Heart right ventricle (tissue), 16 donors: ENCODE results near the gene ARHGEF12. TPM values are rescaled to one million over a fixed set of nuclear protein-coding genes. Genes with fewer than 3 reads are reported as not detected.

ENCODE experiments used
- ATAC-seq, 8 donors: fragments of 200-7000 bp; cut with Tn5 transposase; one replicate each; pipeline ENCODE4 v1.9.1; 2020; ENCODE audit warnings: mild to moderate bottlenecking in 8 of 8, moderate library complexity in 8 of 8, moderate number of reproducible peaks in 1 of 8
- DNase-seq, 2 donors: peaks; one replicate each; pipeline ENCODE4 v3.0.0-alpha.2; 2020
- H3K27ac ChIP-seq, 10 donors: fragments of 200-600 bp; sonication (generic) in 2 of 10; one replicate each; pipeline versions ENCODE4 v1.5.0 to v1.8.0; 2020 to 2022; ENCODE audit warnings: mild to moderate bottlenecking in 3 of 10
- H3K27me3 ChIP-seq, 7 donors: fragments of 200-600 bp; one replicate each; pipeline ENCODE4 v1.8.0; 2021 to 2022; ENCODE audit warnings: mild to moderate bottlenecking in 2 of 7
- H3K36me3 ChIP-seq, 9 donors: fragments of 200-600 bp; sonication (generic) in 1 of 9; one replicate each; pipeline versions ENCODE4 v1.5.0 to v1.8.0; 2020 to 2022; ENCODE audit warnings: mild to moderate bottlenecking in 2 of 9
- H3K4me1 ChIP-seq, 9 donors: fragments of 200-600 bp; sonication (generic) in 1 of 9; one replicate each; pipeline versions ENCODE4 v1.5.0 to v1.8.0; 2020 to 2022; ENCODE audit warnings: mild to moderate bottlenecking in 4 of 9
- H3K4me3 ChIP-seq, 10 donors: fragments of 200-600 bp; sonication (generic) in 2 of 10; one replicate each; pipeline versions ENCODE4 v1.5.0 to v1.8.0; 2020 to 2022; ENCODE audit warnings: mild to moderate bottlenecking in 7 of 10, moderate library complexity in 2 of 10
- H3K9me3 ChIP-seq, 11 donors: fragments of 200-600 bp in 10 of 11; sonication (generic) in 2 of 11; one replicate each; pipeline versions ENCODE4 v1.5.0 to v1.8.0; 2013 to 2022; ENCODE audit warnings: mild to moderate bottlenecking in 2 of 11, control low read depth in 1 of 11, moderate library complexity in 1 of 11
- CTCF ChIP-seq, 9 donors: fragments of 200-600 bp; sonication (generic) in 2 of 9; IDR thresholded peaks; one replicate each; pipeline versions ENCODE4 v1.5.0 to v1.8.0; 2021 to 2022; ENCODE audit warnings: antibody characterized with exemption in 9 of 9, mild to moderate bottlenecking in 5 of 9, moderate library complexity in 1 of 9
- WGBS, 2 donors: extraction: QIAGEN DNeasy Blood & Tissue Kit; methylation state at CpG; one replicate each; pipeline ENCODE4 v1.1.7; 2013; ENCODE audit warnings: inconsistent platforms in 1 of 2; 5-methylcytosine and 5-hydroxymethylcytosine counted together
- intact Hi-C, 10 donors: fragments of 100-400 bp; cut with DNase I; formaldehyde crosslinking; loops; one replicate each; pipeline versions ENCODE4 v1.11.1 to v1.14.2; 2022
- polyA plus RNA-seq, 2 donors: library from polyadenylated mRNA; stranded (reverse); fragments of 200-250 nt; gene quantifications; one replicate each; pipeline ENCODE4 v1.2.3, GENCODE V29; 2013
- total RNA-seq, 10 donors: library from RNA; stranded (reverse); fragmentation: NEBNext Ultra II Directional in 3 of 10; extraction: Animal tissue kit (Norgen Biotek cat#: 25700) in 3 of 10; gene quantifications; one replicate each; pipeline versions ENCODE4 v1.2.1 to v1.2.4, GENCODE V29; 2021 to 2023
- donor health status: Arrhythmogenic right ventricular cardiomyopathy.
- donor health status: ischemic (EF 13 %, LVEDD 7.1; RV severe dilation, severe dysfunction).
- donor health status: healthy with polysubstance abuse.
- donor health status: DM: no; HTN: yes; CAD: no.
- donor health status: DM: no; HTN: no; CAD: no.
- donor health status: ischemic (EF 25% LVEDD 6.9; RV normal size, moderate dysfunction).
- donor health status: ischemic (EF 25% LVEDD 5.7; RV mildly dilated, moderate dysfunction).
- donor health status: healthy.
- donor health status: DM: yes; HTN: yes; CAD: no.
- donor health status: Ischemic cardiomyopathy.
- donor health status: ischemic (EF 35%, LVEDD 5.7; RV mildly dilated, moderate dysfunction).
- donor health status: nonischemic (EF 11% LVEDD 7.7; RV severe dilation, severe dysfunction).
- donor health status: DM: yes; HTN: yes; CAD: no.
- donor health status: PGD.
- donor health status: ischemic (EF 29% LVEDD 5.4; RV normal size, mild dysfunction).
- donor health status: nonischemic (EF 23%, LVEDD 6.1; RV moderate dilation, normal function).

Gene ARHGEF12
- total and polyA plus RNA-seq, 12 donors: 20.0 to 155 (median 110) TPM

- no peak for TF ChIP-seq CTCF (IDR thresholded peaks at IDR 0.05)
- intact Hi-C loops: no loop called here
- no peak overlapping the region for H3K4me3 ChIP-seq
- peaks cover 0 to 94% (median 0%) of the 10 kb centered on the region in 7 donors for H3K27me3 ChIP-seq
- H3K27ac ChIP-seq: peak overlapping the region in 3 of 10 donors; percentile 15 to 66 (median 56)
- no peak for DNase-seq
- no peak for ATAC-seq
- peaks cover 12 to 93% (median 68%) of the 10 kb centered on the region in 9 donors for H3K4me1 ChIP-seq
- H3K9me3 ChIP-seq: no peaks in the 10 kb centered on the region
- H3K36me3 ChIP-seq: no peaks in the 10 kb centered on the region
These were observed 14.4 kb downstream of the ARHGEF12 start for GRCh38 chr11:120350637-120351036.

GRCh38 chr11:120352405-120352804 lies 16.2 kb downstream of the ARHGEF12 start:
- 51 to 63% methylated on average over 6 of the region's 6 CpGs for WGBS, 2 donors
- H3K9me3 ChIP-seq: no peaks in the 10 kb centered on the region
- peaks cover 0 to 96% (median 0%) of the 10 kb centered on the region in 7 donors for H3K27me3 ChIP-seq
- intact Hi-C loops: no loop called here
- ATAC-seq (peak in 3 of 8 donors; percentile 4 to 56 (median 15)), DNase-seq (no peak)
- no peaks in the 10 kb centered on the region for H3K36me3 ChIP-seq
- no peak overlapping the region for H3K4me3 ChIP-seq
- H3K4me1 ChIP-seq: peaks cover 10 to 95% (median 67%) of the 10 kb centered on the region in 9 donors
- H3K27ac ChIP-seq: no peak overlapping the region
- TF ChIP-seq CTCF (IDR thresholded peaks at IDR 0.05): no peak

GRCh38 chr11:120354068-120354467 lies 17.9 kb downstream of the ARHGEF12 start:
- ATAC-seq (peak in 3 of 8 donors; percentile 28 to 29 (median 29)), DNase-seq (no peak)
- Histone ChIP-seq H3K27me3 (peaks cover 0 to 94% (median 0%) of the 10 kb centered on the region in 7 donors), H3K4me3 (no peak overlapping the region), H3K4me1 (peaks cover 4 to 95% (median 63%) of the 10 kb centered on the region in 9 donors), H3K36me3 (no peaks in the 10 kb centered on the region), H3K27ac (peak overlapping the region in 2 of 10 donors; percentile 13 to 29), H3K9me3 (no peaks in the 10 kb centered on the region)
- WGBS, 2 donors: 21 to 29% methylated on average over 1 of the region's 1 CpG
- no peak for TF ChIP-seq CTCF (IDR thresholded peaks at IDR 0.05)
- intact Hi-C loops: no loop called here

GRCh38 chr11:120354779-120355178 lies 18.6 kb downstream of the ARHGEF12 start:
- H3K4me1 ChIP-seq: peaks cover 2 to 94% (median 63%) of the 10 kb centered on the region in 9 donors
- no peak overlapping the region for H3K4me3 ChIP-seq
- peaks cover 0 to 93% (median 0%) of the 10 kb centered on the region in 7 donors for H3K27me3 ChIP-seq
- TF ChIP-seq CTCF (IDR thresholded peaks at IDR 0.05): no peak
- no peaks in the 10 kb centered on the region for H3K9me3 ChIP-seq
- peak overlapping the region in 2 of 10 donors; percentile 13 to 29 for H3K27ac ChIP-seq
- intact Hi-C loops: no loop called here
- 59 to 65% methylated on average over 6 of the region's 6 CpGs for WGBS, 2 donors
- ATAC-seq (peak in 1 of 8 donors; percentile 44), DNase-seq (no peak)
- H3K36me3 ChIP-seq: no peaks in the 10 kb centered on the region
